Measurements from ENCODE around the gene ENTPD8. TPM values are rescaled to one million over a fixed set of nuclear protein-coding genes. Genes with fewer than 3 reads are reported as not detected.
"Not testable (repeated sequence)": the region's sequence is repeated elsewhere in the genome, so short reads cannot be mapped to it uniquely, and the experiment has no call there.

Gene ENTPD8
- total RNA-seq, 2 experiments from 2014 or later: not detected

DNA sequence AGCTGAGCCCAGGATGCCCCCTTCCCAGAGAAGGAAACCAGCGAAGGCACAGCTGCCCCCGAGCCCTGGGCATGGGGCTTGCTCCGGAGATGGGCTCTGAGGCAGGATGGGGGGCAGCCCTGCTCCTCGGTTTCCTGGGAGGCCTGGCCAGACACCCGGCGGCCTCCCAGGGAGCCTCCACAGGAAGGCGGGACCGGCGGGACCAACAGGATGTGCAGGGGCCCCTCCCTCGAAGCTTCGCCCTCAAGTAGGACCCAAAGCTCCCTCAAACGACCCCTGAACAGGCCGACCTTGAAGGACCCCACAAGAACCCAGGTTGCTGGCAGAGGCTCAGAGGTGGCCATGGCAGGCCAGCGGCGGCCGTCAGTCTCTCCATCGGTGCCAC is 29.9 kb downstream of the ENTPD8 start:
- TF ChIP-seq CTCF (IDR thresholded peaks at IDR 0.05): no peak
- POLR2A ChIA-PET: interaction anchor here (1.2 kb wide), 1 partner anchor 11 kb away, joined by 4 read pairs; no protein-coding TSS in a partner anchor
- H3K27me3 Mint-ChIP-seq: peaks cover 3% of the 10 kb centered on the region
- H3K27ac Mint-ChIP-seq: no peak overlapping the region
- H3K36me3 Mint-ChIP-seq (ENCODE audit: low read depth): peaks cover 3% of the 10 kb centered on the region
- H3K9me3 Mint-ChIP-seq: no peaks in the 10 kb centered on the region
- intact Hi-C loops (cut with micrococcal nuclease): no loop called here
- CTCF ChIA-PET: interaction anchor here (1.2 kb wide), 1 partner anchor 124 kb away, joined by 4 read pairs; no protein-coding TSS in a partner anchor
- H3K4me1 Mint-ChIP-seq (ENCODE audit: low read depth): peaks cover 6% of the 10 kb centered on the region
- DNase-seq (no peak), ATAC-seq (no peak)
- H3K4me3 Mint-ChIP-seq: no peak overlapping the region

DNA sequence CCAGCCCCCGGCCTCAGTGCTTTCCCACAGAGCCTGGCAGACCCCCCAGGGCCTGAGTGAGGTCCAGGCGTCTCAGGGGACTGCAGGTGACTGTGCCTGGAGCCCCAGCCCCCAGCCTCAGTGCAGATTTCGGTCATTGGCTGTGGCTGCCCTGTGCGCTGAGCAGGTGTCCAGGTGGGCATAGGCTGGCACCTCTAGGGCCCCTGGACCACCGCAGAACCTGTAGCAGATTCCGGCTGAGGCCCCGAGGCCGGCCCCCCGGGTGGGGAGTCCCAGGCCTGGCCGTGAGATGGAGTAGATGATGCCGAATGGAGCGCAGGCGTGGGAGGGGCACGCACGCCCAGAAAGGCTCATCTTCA is 30.3 kb downstream of the ENTPD8 start:
- no peak overlapping the region for H3K27ac Mint-ChIP-seq
- H3K4me1 Mint-ChIP-seq (ENCODE audit: low read depth): peaks cover 6% of the 10 kb centered on the region
- H3K9me3 Mint-ChIP-seq: no peaks in the 10 kb centered on the region
- H3K27me3 Mint-ChIP-seq: peaks cover 3% of the 10 kb centered on the region
- intact Hi-C loops (cut with micrococcal nuclease): no loop called here
- peaks cover 3% of the 10 kb centered on the region for H3K36me3 Mint-ChIP-seq (ENCODE audit: low read depth)
- ChIA-PET CTCF (interaction anchor here (1.2 kb wide), 1 partner anchor 124 kb away, joined by 4 read pairs; no protein-coding TSS in a partner anchor), POLR2A (interaction anchor here (1.2 kb wide), 1 partner anchor 11 kb away, joined by 4 read pairs; no protein-coding TSS in a partner anchor)
- TF ChIP-seq CTCF (IDR thresholded peaks at IDR 0.05): no peak
- H3K4me3 Mint-ChIP-seq: no peak overlapping the region
- no peak for ATAC-seq
- no peak for DNase-seq

DNA sequence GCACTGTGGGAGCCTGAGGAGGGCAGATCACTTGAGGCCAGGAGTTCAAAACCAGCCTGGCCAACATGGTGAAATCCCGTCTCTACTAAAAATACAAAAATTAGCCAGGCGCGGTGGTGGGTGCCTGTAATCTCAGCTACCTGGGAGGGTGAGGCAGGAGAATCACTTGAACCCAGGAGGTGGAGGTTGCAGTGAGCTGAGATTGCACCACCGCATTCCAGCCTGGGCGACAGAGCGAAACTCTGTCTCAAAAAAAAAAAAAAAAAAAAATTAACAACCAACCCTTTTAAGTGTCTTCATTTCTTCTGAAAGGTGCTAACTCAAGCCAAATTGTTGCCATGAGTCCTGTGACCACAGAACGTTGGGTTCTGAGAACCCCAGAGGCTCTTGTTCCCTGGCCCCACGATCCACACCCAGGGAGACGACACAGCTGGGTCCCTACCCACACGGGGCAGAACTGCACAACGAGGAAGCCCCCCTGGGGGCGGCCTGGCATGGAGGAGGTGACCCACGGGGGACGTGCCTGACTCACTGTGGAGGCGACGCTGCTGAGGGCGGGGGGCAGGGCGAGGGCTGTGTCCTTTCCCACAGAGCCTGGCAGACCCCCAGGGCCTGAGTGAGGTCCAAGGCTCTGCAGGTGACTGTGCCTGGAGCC is 30.8 kb downstream of the ENTPD8 start:
- H3K27ac Mint-ChIP-seq; ATAC-seq; H3K36me3 Mint-ChIP-seq (ENCODE audit: low read depth); H3K27me3 Mint-ChIP-seq; H3K4me3 Mint-ChIP-seq; intact Hi-C loops (cut with micrococcal nuclease); DNase-seq; H3K4me1 Mint-ChIP-seq (ENCODE audit: low read depth); H3K9me3 Mint-ChIP-seq: not testable (repeated sequence)
- ChIA-PET CTCF (interaction anchor here (1.0 to 1.8 kb wide), 3 partner anchors 12 to 123 kb away, joined by 3 to 6 read pairs (median 4); partner anchors contain the start of gene EXD3), POLR2A (interaction anchor here (0.6 to 1.2 kb wide), 2 partner anchors 12 to 147 kb away, joined by 3 to 4 read pairs; no protein-coding TSS in a partner anchor)

DNA sequence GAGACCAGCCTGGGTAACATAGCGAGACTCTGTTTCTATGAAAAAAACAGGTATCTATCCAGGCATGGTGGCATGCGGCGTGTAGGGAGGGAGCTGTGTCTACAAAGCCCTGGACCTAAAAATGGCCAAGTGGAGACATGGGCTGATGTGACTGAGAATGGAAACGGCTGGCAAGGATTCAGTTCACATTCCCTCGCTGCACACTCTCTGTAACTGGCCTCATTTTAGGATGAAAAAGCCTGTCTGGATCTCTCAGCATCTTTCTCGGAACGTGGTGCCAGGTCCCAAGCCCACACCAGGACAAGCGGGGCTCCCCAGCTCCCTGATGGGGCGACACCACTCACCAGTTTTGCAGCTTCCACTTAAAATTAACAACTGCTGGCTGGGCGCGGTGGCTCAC is 31.6 kb downstream of the ENTPD8 start:
- ChIA-PET CTCF (interaction anchor here (1.0 to 1.8 kb wide), 3 partner anchors 13 to 123 kb away, joined by 3 to 7 read pairs (median 6); partner anchors contain the start of gene EXD3), POLR2A (interaction anchor here (2.4 kb wide), 1 partner anchor 13 kb away, joined by 8 read pairs; the partner anchor contains the start of genes EXD3 and NOXA1)
- TF ChIP-seq CTCF (IDR thresholded peaks at IDR 0.05): no peak
- DNase-seq (no peak), ATAC-seq (no peak)
- peaks cover 3% of the 10 kb centered on the region for H3K27me3 Mint-ChIP-seq
- peaks cover 3% of the 10 kb centered on the region for H3K36me3 Mint-ChIP-seq (ENCODE audit: low read depth)
- H3K4me3 Mint-ChIP-seq: no peak overlapping the region
- intact Hi-C loops (cut with micrococcal nuclease): loop anchor here (10.0 kb wide), 1 partner anchor 115 kb away; no protein-coding TSS in a partner anchor
- H3K9me3 Mint-ChIP-seq: no peaks in the 10 kb centered on the region
- no peak overlapping the region for H3K27ac Mint-ChIP-seq
- H3K4me1 Mint-ChIP-seq (ENCODE audit: low read depth): peaks cover 6% of the 10 kb centered on the region

GRCh38 chr9:137408651-137409405 is 32.3 kb downstream of the ENTPD8 start:
- H3K4me1 Mint-ChIP-seq (ENCODE audit: low read depth): peaks cover 6% of the 10 kb centered on the region
- DNase-seq: no peak
- no peak overlapping the region for H3K27ac Mint-ChIP-seq
- CTCF ChIA-PET: interaction anchor here (0.7 to 1.8 kb wide), 3 partner anchors 35 to 122 kb away, joined by 3 to 7 read pairs (median 6); partner anchors contain the start of gene NRARP
- POLR2A ChIA-PET: interaction anchor here (1.3 to 2.4 kb wide), 2 partner anchors 14 to 107 kb away, joined by 3 to 8 read pairs; partner anchors contain the start of genes EXD3, NOXA1 and NRARP
- ATAC-seq: no peak
- intact Hi-C loops (cut with micrococcal nuclease): loop anchor here (10.0 kb wide), 1 partner anchor 114 kb away; no protein-coding TSS in a partner anchor
- H3K9me3 Mint-ChIP-seq: no peaks in the 10 kb centered on the region
- TF ChIP-seq CTCF (IDR thresholded peaks at IDR 0.05): no peak
- H3K36me3 Mint-ChIP-seq (ENCODE audit: low read depth): no peaks in the 10 kb centered on the region
- no peak overlapping the region for H3K4me3 Mint-ChIP-seq
- H3K27me3 Mint-ChIP-seq: peaks cover 2% of the 10 kb centered on the region
